ENCODE data around the gene LMBR1.
"Not testable (repeated sequence)": the region's sequence is repeated elsewhere in the genome, so short reads cannot be mapped to it uniquely, and the experiment has no call there.

The LMBR1 gene

GRCh38 chr7:156697283-156697682 is 195.7 kb downstream of the LMBR1 start:
- DNase-seq (ENCODE audit: low read depth, low spot score): not testable (repeated sequence)

DNA sequence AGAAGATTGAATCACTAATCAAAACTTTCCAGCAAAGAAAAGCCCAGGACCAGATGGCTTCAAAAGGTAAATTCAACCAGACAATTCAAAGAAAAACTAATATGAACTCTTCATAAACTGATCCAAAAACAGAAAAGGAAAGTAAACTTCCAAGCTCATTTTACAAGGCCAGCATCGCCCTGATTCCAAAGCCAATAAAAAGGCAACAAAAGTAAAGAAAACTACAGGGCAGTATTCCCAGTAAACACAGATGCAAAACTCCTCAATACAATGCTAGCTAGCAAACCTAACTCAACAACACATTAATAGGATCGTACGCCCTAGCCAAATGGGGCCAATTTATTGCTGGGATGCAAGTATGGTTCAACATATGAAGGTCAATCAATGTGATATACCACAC is 199.4 kb downstream of the LMBR1 start:
- DNase-seq (ENCODE audit: low read depth, low spot score): no peak

DNA sequence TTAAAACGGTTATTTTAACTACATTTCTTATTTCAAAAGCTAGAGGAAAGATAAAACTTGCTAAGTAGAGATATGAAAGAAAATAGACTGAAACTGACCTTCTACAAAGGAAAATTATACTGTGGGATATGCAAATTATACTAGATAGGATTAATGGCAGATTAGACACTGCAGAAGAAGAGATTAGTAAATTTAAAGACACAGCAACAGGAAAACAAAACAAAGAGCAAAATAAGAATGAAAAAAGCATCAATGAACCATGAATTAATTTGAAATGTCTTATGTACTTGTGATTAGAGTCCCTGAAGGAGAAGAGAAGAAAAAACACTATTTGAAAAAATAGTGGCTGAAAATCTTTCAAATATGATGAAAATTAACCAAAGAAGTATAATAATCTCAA is 200.1 kb downstream of the LMBR1 start:
- no peak for DNase-seq (ENCODE audit: low read depth, low spot score)

GRCh38 chr7:156691764-156692163 is 201.2 kb downstream of the LMBR1 start:
- no peak for DNase-seq (ENCODE audit: low read depth, low spot score)

GRCh38 chr7:156684661-156685060 is 208.3 kb downstream of the LMBR1 start:
- no peak for DNase-seq (ENCODE audit: low read depth, low spot score)

- no peak for DNase-seq (ENCODE audit: low read depth, low spot score)
Measured at GRCh38 chr7:156684251-156684650, 208.7 kb downstream of the LMBR1 start.

GRCh38 chr7:156682928-156683327 is 210.1 kb downstream of the LMBR1 start:
- DNase-seq (ENCODE audit: low read depth, low spot score): no peak

GRCh38 chr7:156680281-156680680 is 212.7 kb downstream of the LMBR1 start:
- DNase-seq (ENCODE audit: low read depth, low spot score): no peak

DNA sequence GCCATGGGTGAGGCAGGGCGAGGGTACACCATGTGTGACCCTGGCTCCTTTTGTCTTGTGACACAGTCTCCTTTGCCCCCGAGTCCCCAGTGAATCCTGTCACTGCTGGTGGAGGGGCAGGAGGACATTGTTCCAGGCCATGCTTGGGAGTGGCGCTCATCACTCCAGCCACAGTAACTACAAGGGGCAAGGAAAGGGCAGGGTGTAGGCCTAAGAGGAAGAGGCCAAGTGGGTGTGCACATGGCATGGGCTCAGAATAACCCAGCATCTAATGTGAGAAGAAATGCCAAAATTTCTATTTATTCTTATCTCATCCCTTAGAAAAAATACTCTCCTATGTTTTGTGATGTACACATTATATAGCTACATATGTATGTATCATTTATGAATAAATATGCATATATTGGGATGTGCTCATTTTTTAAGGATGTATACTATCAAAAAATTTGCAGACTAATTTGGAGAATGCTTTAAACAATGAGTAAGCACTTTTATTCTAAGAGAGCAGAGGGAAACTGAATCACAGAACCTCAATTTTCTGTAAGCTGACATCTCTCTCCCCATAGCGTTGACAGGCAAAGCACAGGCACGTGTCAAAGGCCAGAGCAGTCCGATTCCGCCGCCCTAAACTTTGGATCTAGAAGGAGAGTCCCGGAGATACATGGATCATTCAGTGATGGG is 215.5 kb downstream of the LMBR1 start:
- no peak for DNase-seq (ENCODE audit: low read depth, low spot score)

- no peak for DNase-seq (ENCODE audit: low read depth, low spot score)
Measured at GRCh38 chr7:156676263-156676662, 216.7 kb downstream of the LMBR1 start.

DNA sequence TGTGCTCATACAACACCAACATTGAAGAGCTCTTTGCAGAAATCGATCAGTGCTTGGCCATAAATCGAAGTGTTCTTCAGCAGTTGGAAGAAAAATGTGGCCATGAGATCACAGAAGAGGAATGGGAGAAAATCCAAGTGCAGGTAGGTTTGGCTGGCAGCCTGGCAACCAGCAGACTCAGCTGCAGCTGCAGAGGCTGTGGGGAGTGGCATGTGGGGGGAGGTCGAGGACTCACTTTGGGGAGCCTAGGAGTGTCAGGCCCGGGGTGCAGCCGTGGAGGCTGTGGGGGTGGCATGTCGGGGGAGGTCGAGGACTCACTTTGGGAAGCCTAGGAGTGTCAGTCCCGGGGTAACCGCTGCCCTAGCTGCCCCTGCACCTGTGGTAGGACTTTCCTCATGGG is 217.3 kb downstream of the LMBR1 start:
- DNase-seq (ENCODE audit: low read depth, low spot score): no peak

- no peak for DNase-seq (ENCODE audit: low read depth, low spot score)
Measured at GRCh38 chr7:156673902-156674301, 219.1 kb downstream of the LMBR1 start.

- DNase-seq (ENCODE audit: low read depth, low spot score): no peak
Measured at GRCh38 chr7:156673454-156673853, 219.5 kb downstream of the LMBR1 start.

DNA sequence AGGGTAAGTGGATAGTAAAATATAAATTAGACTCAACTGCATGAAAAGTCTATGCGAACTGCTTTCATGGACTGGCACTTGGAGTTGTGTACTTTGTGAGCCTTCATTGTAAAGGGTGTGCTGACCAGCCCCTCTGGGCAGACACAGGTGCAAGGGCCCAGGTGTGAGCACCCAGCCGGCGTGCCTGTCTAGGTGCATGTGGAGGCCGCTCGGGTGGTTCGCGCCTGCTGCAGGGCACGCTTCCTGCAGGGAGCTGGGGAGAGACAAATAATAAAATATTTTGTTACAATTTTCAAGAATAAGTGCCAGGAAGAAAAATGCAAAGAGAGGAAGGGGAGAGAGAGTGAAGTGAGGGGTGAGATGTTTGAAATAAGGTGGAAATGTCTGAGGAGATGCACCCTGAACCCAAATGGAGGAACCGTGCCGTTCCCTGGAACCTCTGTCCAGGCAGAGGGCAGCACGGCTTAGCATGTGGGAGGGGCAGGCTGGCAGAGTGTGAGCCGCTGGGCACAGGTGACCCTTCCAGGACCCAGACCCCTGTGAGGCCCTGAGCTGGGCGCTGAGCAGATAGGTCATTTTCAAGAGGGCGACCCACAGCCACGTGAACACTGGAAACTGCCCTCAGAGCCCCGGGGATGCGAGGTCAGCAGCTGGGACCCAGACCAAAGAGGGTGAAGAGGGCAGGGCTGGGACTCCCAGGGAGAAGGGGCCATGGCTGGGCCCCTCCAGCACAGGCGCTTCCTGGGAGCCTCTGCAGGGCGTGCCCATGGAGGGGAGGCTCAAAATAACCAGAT is 223.8 kb downstream of the LMBR1 start:
- DNase-seq (ENCODE audit: low read depth, low spot score): no peak

- no peak for DNase-seq (ENCODE audit: low read depth, low spot score)
Measured at GRCh38 chr7:156668130-156668741, 224.7 kb downstream of the LMBR1 start.

DNA sequence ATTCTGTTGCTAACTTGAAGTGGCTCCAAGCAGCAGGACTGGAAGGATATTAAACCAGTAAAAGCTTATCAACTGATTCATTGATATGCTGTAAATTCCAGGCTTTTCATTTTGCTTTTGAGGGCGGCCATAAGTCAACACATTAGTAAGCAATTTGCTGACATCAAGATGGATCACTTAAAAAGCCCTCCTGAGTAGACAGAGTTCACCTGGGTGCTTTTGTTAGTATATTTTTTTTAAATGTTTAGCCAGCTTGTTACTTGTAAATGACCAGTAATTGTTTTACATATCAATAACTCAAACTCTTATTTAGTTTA is 225.9 kb downstream of the LMBR1 start:
- no peak for DNase-seq (ENCODE audit: low read depth, low spot score)

DNA sequence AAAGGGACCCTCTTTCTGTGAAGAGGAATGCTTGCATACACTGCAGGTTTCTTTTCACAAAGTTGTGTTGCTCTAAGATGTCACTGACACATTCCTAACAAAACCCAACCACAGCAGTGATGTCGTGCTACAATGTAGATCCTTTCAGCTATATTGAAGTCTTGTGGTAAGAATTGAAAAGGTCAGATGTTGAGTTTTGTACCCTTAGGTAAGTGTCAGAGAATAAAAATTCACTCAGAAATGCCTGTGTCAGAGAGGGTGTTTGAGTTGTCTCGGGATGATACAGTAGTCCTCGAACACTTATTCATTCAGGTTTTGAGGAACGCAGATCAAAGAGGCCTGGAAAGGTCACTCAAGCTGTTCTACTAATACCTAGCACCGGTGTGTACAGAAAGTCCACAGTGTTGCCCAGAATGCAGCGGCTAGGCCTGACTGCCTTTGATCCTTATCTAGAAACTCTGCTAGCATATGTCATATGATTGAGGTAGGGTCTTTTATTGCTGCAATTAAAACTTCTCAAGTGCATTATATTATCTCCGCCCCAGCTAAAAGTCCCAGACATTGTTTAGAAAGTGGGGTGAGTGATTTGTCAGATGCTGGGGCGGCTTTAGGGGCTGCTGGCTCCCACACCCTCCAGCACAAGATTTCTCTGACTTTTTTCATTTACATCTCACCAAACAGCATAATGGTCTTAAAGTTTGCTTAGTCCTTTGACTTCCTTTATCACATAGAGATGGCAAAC is 226.4 kb downstream of the LMBR1 start:
- no peak for DNase-seq (ENCODE audit: low read depth, low spot score)

DNA sequence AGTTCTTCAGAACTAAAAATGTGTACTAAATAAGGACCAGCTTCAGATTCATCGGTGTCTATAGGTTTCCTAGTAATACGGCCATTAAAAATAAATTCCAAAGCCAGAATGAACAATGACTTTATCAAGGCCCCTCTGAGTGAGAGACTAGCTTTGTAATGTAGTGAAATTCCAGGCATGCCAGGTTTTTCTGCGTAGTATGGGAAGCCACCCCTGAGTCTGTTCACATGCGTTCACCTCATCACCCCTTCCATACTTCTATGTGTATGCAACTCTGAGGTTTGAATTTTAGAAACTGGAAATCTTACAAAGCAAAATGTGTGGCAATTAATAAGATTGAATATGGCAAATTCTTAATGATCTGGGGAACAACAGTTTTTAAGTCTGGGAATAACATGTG is 227.9 kb downstream of the LMBR1 start:
- peak; percentile 30 for DNase-seq (ENCODE audit: low read depth, low spot score)

DNA sequence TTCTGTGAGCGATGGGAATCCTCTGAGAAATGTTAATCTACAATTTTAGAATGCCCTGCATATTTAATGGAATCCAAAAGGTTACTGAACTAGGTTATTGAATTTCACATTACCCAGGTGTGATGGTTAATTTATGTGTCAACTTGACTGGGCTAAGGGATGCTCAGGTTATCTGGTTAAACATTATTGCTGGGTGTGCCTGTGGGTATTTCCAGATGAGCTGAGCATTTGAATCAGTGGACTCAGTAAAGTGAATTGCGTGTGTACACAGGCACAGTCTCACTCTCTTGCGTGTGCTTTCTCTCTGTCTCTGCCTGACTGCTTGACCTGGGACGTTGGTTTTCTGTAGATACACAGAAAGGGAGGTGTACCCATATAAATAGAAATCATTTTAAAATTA is 230.7 kb downstream of the LMBR1 start:
- no peak for DNase-seq (ENCODE audit: low read depth, low spot score)

DNA sequence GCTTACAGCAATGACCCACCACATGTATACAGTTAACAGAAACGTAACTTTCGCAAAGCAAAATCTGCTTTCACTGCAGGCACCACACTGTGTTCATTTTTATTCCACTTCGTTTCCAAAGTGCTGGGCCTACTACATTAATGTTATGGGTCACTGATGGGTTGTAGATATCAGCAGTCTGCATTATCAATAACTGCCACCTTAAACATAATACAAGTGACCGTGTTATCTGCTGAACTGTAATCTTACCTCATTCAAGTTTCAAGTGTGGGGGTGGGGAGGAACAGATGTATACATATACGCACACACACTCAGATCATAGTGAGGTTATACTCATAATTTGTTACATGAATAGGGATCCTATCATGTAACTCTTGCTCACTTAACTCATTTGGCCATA is 231.3 kb downstream of the LMBR1 start:
- no peak for DNase-seq (ENCODE audit: low read depth, low spot score)

GRCh38 chr7:156659961-156660360 is 233.0 kb downstream of the LMBR1 start:
- no peak for DNase-seq (ENCODE audit: low read depth, low spot score)

DNA sequence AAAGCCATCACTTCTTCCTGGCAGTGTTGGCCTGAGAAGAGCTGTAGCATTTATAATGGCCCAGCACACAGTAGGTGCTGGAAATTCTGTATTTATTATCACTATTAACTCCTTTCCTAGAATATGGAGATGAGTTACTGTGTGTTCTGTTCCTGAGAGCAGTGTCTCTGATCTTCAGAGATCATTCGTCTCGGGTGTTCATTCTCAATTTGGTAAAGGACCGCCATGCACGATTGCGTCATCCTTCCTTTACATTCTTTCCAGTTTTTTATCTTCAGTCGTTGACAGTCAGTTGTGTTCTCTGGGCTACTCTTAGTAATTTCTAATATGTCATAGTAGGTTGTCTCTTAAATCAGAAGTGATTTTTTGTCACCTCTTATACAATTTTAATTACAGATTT is 233.8 kb downstream of the LMBR1 start:
- no peak for DNase-seq (ENCODE audit: low read depth, low spot score)

All from ELF-1 (cell line).